HEK293 (cell line): ENCODE data around the gene CSTPP1.

Source experiments
- CTCF ChIA-PET: fragments of 350-600 bp; formaldehyde crosslinking; extraction: SDS; loops from one replicate; lab custom pipeline; 2021; ENCODE audit warnings: antibody characterized with exemption; lab: Yijun Ruan, JAX
- POLR2A ChIA-PET: fragments of 300-600 bp; formaldehyde crosslinking; extraction: SDS; loops from one replicate; lab custom pipeline; 2020; ENCODE audit warnings: antibody characterized with exemption, inconsistent platforms; lab: Yijun Ruan, JAX
- H3K27ac ChIP-seq: fragments of 200-500 bp; sonication (Bioruptor generic); 2 replicates; pipeline ENCODE4 v1.5.1; 2014; ENCODE audit warnings: low read depth, low read length, control low read depth, inconsistent platforms; ENCODE audit errors: extremely low read depth
- H3K36me3 ChIP-seq, 2 experiments: fragments of 200-500 bp in 1 of 2; sonication (Bioruptor generic) in 1 of 2; 1 replicate in 1 of 2; 2 replicates in 1 of 2; pipeline ENCODE4 v1.5.1; 2014 to 2017; ENCODE audit warnings: inconsistent platforms in 2 of 2, low read length in 2 of 2; ENCODE audit not compliant: control insufficient read depth in 2 of 2, insufficient read depth in 1 of 2
- H3K4me1 ChIP-seq: fragments of 200-500 bp; sonication (Bioruptor generic); 2 replicates; pipeline ENCODE4 v1.5.1; 2014; ENCODE audit warnings: mild to moderate bottlenecking, low read length, inconsistent platforms; ENCODE audit not compliant: control insufficient read depth, insufficient read depth
- H3K4me3 ChIP-seq: 2 replicates; pipeline ENCODE4 v1.5.1; 2011; ENCODE audit warnings: low read depth, mild to moderate bottlenecking, control low read depth, low read length, moderate library complexity
- H3K9me3 ChIP-seq: fragments of 200-500 bp; sonication (Bioruptor generic); 2 replicates; pipeline ENCODE4 v1.5.1; 2014; ENCODE audit warnings: low read depth, low read length, inconsistent platforms; ENCODE audit not compliant: control insufficient read depth, insufficient read depth
- GLI4 ChIP-seq: fragments of 450-650 bp; formaldehyde crosslinking; IDR thresholded peaks from 2 replicates; pipeline ENCODE4 v1.5.1; 2016; ENCODE audit warnings: missing biosample characterization, missing genetic modification characterization
- GLIS1 ChIP-seq: fragments of 450-650 bp; formaldehyde crosslinking; IDR thresholded peaks from 2 replicates; pipeline ENCODE4 v1.5.1; 2016; ENCODE audit warnings: missing biosample characterization, missing genetic modification characterization
- OSR2 ChIP-seq: fragments of 450-650 bp; formaldehyde crosslinking; IDR thresholded peaks from 2 replicates; pipeline ENCODE4 v1.5.1; 2016; ENCODE audit warnings: missing biosample characterization, missing genetic modification characterization
- OVOL3 ChIP-seq: fragments of 450-650 bp; formaldehyde crosslinking; IDR thresholded peaks from 2 replicates; pipeline ENCODE4 v1.5.1; 2016; ENCODE audit warnings: missing biosample characterization, missing genetic modification characterization
- RBAK ChIP-seq: fragments of 450-650 bp; formaldehyde crosslinking; IDR thresholded peaks from 2 replicates; pipeline ENCODE4 v1.5.1; 2016; ENCODE audit warnings: missing biosample characterization, missing genetic modification characterization
- ZFHX2 ChIP-seq: fragments of 450-650 bp; formaldehyde crosslinking; conservative IDR thresholded peaks from 2 replicates; pipeline ENCODE4 v1.5.1; 2016; ENCODE audit warnings: missing biosample characterization, missing genetic modification characterization
- ZNF311 ChIP-seq: fragments of 450-650 bp; formaldehyde crosslinking; IDR thresholded peaks from 2 replicates; pipeline ENCODE4 v1.5.1; 2017; ENCODE audit warnings: missing biosample characterization, missing genetic modification characterization, borderline replicate concordance
- ZNF354C ChIP-seq: fragments of 450-650 bp; formaldehyde crosslinking; IDR thresholded peaks from 2 replicates; pipeline ENCODE4 v1.5.1; 2016; ENCODE audit warnings: missing biosample characterization, missing genetic modification characterization, low read depth, borderline replicate concordance
- ZNF510 ChIP-seq: fragments of 450-650 bp; formaldehyde crosslinking; IDR thresholded peaks from 2 replicates; pipeline ENCODE4 v1.5.1; 2018; ENCODE audit warnings: mild to moderate bottlenecking, missing genetic modification characterization, missing biosample characterization; ENCODE audit not compliant: insufficient replicate concordance
- ZNF529 ChIP-seq: fragments of 450-650 bp; formaldehyde crosslinking; IDR thresholded peaks from 2 replicates; pipeline ENCODE4 v1.5.1; 2017; ENCODE audit warnings: missing genetic modification characterization, missing biosample characterization; ENCODE audit not compliant: insufficient replicate concordance
- ZNF561 ChIP-seq: fragments of 450-650 bp; IDR thresholded peaks from 2 replicates; pipeline ENCODE4 v1.5.1; 2018; ENCODE audit warnings: missing biosample characterization, missing genetic modification characterization, borderline replicate concordance
- ZNF624 ChIP-seq: fragments of 450-650 bp; formaldehyde crosslinking; IDR thresholded peaks from 2 replicates; pipeline ENCODE4 v1.5.1; 2017; ENCODE audit warnings: missing biosample characterization, missing genetic modification characterization
- ZNF701 ChIP-seq: fragments of 450-650 bp; formaldehyde crosslinking; IDR thresholded peaks from 2 replicates; pipeline ENCODE4 v1.5.1; 2016; ENCODE audit warnings: missing biosample characterization, missing genetic modification characterization
- ZNF707 ChIP-seq: fragments of 450-650 bp; formaldehyde crosslinking; IDR thresholded peaks from 2 replicates; pipeline ENCODE4 v1.5.1; 2016; ENCODE audit warnings: missing biosample characterization, missing genetic modification characterization
- ZNF747 ChIP-seq: fragments of 450-650 bp; formaldehyde crosslinking; IDR thresholded peaks from 2 replicates; pipeline ENCODE4 v1.5.1; 2016; ENCODE audit warnings: missing biosample characterization, missing genetic modification characterization
- TF ChIP-seq, protein P1 (sequence below): fragments of 450-650 bp; formaldehyde crosslinking; IDR thresholded peaks from 2 replicates; pipeline ENCODE4 v1.5.1; 2016; ENCODE audit warnings: missing biosample characterization, missing genetic modification characterization
- TF ChIP-seq, protein P2 (sequence below): fragments of 450-650 bp; formaldehyde crosslinking; IDR thresholded peaks from 2 replicates; pipeline ENCODE4 v1.5.1; 2016; ENCODE audit warnings: missing biosample characterization, missing genetic modification characterization
- TF ChIP-seq, protein P3 (sequence below): fragments of 450-650 bp; formaldehyde crosslinking; IDR thresholded peaks from 2 replicates; pipeline ENCODE4 v1.5.1; 2016; ENCODE audit warnings: missing biosample characterization, missing genetic modification characterization
- TF ChIP-seq, protein P4 (sequence below): fragments of 450-650 bp; formaldehyde crosslinking; conservative IDR thresholded peaks from 2 replicates; pipeline ENCODE4 v1.5.1; 2016; ENCODE audit warnings: low read depth, missing biosample characterization, missing genetic modification characterization
- TF ChIP-seq, protein P5 (sequence below): fragments of 450-650 bp; formaldehyde crosslinking; IDR thresholded peaks from 2 replicates; pipeline ENCODE4 v1.5.1; 2016; ENCODE audit warnings: missing biosample characterization, missing genetic modification characterization

CSTPP1 gene

DNA sequence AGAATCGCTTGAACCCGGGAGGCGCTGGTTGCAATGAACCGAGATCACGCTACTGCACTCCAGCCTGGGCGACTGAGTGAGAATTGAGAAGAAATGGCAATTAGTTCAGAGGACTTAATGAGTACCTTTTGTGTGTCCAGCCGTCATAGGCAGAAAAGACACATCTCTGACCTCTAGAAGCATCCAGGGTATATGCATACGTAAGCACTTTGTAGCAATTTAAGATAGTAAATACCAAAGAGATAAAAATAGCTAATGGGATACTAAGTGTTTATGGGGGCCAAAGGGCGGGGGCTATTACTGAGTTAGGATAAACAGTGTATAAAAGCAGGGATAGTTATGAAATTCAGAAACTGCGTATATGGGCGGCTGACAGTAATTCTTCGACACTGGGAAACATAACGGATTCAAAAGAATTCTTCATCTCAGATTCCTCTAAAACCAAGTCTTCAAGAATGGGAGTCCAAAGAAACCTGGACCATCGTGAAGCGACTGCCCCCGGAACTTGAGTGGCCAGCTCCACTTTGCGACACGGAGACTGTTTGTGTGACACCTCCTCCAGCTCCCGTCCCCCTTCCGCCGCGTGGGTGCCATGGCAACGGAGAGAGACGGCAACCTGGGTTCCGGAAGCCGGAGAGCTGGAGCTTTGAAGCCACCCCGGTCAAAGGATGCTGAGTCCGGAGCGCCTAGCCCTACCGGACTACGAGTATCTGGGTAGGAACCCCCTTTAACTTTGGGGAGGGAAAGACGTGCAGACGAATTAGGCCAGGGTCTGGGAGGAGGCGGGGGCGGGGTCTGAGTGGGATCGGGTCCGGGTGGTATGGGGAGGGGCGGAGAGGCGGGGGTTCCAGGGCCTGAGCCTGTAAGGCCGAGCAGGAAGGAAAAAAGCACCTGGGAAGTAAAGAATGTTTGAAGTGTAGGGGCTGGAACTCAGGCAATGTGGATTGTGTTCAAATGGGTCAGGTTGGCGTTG, at the start of gene CSTPP1 (continued):
- TF ChIP-seq GLIS1 (tag by site-specific recombination) = peak; percentile 38; the same call in 1 of the 2 replicates
- peak; percentile 40; the same call in 1 of the 2 replicates for TF ChIP-seq ZNF561 (tag by site-specific recombination)
- TF ChIP-seq, protein P1, sequence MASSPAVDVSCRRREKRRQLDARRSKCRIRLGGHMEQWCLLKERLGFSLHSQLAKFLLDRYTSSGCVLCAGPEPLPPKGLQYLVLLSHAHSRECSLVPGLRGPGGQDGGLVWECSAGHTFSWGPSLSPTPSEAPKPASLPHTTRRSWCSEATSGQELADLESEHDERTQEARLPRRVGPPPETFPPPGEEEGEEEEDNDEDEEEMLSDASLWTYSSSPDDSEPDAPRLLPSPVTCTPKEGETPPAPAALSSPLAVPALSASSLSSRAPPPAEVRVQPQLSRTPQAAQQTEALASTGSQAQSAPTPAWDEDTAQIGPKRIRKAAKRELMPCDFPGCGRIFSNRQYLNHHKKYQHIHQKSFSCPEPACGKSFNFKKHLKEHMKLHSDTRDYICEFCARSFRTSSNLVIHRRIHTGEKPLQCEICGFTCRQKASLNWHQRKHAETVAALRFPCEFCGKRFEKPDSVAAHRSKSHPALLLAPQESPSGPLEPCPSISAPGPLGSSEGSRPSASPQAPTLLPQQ (tag by site-specific recombination) = peak; percentile 74
- no peak for TF ChIP-seq OVOL3
- TF ChIP-seq ZNF707 (tag by site-specific recombination) = no peak
- no peak for TF ChIP-seq ZNF311 (tag by site-specific recombination)

DNA sequence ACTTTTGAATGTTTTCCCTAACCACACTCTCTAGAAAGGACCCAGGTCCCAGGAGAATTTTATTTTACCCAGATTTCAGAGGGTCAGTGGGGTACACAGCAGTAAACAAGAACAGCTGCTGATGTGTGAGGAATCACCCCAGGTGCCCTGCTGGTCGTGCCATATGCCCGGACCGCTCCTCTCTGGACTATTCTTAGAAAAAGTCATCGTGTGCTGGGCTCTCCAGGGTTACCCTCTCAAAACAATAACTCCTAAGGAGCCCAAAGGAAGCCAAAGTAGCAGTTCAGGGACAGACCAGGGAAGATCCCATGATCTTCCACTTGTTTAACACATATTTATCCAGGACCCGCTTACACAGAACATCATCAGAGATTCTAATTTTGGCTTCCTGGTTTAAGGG, 47.9 kb upstream of the CSTPP1 start:
- Histone ChIP-seq H3K9me3 (no peaks in the 10 kb centered on the region), H3K4me3 (no peak overlapping the region), H3K27ac (no peak overlapping the region), H3K36me3 (peaks cover 4 to 51% of the 10 kb centered on the region in 2 experiments; a peak in 2 of 3 replicates), H3K4me1 (no peaks in the 10 kb centered on the region)
- TF ChIP-seq, protein P2, sequence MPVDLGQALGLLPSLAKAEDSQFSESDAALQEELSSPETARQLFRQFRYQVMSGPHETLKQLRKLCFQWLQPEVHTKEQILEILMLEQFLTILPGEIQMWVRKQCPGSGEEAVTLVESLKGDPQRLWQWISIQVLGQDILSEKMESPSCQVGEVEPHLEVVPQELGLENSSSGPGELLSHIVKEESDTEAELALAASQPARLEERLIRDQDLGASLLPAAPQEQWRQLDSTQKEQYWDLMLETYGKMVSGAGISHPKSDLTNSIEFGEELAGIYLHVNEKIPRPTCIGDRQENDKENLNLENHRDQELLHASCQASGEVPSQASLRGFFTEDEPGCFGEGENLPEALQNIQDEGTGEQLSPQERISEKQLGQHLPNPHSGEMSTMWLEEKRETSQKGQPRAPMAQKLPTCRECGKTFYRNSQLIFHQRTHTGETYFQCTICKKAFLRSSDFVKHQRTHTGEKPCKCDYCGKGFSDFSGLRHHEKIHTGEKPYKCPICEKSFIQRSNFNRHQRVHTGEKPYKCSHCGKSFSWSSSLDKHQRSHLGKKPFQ (tag by site-specific recombination) = no peak
- ChIA-PET POLR2A (no interaction called here), CTCF (interaction anchor here (0.6 to 2.6 kb wide), 5 partner anchors 17 to 264 kb away, joined by 3 to 20 read pairs (median 3); no protein-coding TSS in a partner anchor)

DNA sequence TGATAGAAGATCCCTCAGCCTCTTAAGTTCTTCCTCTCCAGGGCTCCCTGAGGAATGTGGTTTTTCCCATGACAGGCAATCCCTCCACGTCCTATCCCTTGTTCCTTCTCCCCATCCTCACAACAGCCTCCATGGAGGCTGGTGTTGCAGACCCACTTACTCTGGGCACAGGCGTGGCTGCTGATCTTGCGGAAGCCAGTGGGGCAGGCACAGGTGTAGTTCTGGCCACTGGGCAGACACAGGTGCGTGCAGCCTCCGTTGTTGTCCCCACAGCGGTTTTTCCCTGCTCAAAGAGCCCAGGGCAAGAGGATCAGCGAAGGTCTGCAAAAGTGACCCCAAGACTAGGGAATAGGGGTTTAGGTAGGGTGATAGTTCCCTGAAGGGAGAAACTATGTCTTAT, 47.3 kb upstream of the CSTPP1 start:
- Histone ChIP-seq H3K9me3 (no peaks in the 10 kb centered on the region), H3K36me3 (peaks cover 4 to 47% of the 10 kb centered on the region in 2 experiments; a peak in 2 of 3 replicates), H3K27ac (no peak overlapping the region), H3K4me1 (no peaks in the 10 kb centered on the region), H3K4me3 (no peak overlapping the region)
- POLR2A ChIA-PET = no interaction called here
- CTCF ChIA-PET = interaction anchor here (0.7 to 2.6 kb wide), 3 partner anchors 16 to 263 kb away, joined by 3 to 20 read pairs (median 4); no protein-coding TSS in a partner anchor
- TF ChIP-seq ZFHX2 (no peak), ZNF747 (tag by site-specific recombination) (no peak), ZNF354C (no peak), ZNF701 (tag by site-specific recombination) (no peak), ZNF529 (tag by site-specific recombination) (no peak), RBAK (tag by site-specific recombination) (no peak), OSR2 (tag by site-specific recombination) (no peak), ZNF624 (tag by site-specific recombination) (no peak), GLI4 (tag by site-specific recombination) (no peak), ZNF510 (tag by site-specific recombination) (no peak)
- TF ChIP-seq, protein P3, sequence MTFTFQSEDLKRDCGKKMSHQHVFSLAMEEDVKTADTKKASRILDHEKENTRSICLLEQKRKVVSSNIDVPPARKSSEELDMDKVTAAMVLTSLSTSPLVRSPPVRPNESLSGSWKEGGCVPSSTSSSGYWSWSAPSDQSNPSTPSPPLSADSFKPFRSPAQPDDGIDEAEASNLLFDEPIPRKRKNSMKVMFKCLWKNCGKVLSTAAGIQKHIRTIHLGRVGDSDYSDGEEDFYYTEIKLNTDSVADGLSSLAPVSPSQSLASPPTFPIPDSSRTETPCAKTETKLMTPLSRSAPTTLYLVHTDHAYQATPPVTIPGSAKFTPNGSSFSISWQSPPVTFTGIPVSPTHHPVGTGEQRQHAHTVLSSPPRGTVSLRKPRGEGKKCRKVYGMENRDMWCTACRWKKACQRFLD (tag by site-specific recombination) = no peak
- TF ChIP-seq, protein P4, sequence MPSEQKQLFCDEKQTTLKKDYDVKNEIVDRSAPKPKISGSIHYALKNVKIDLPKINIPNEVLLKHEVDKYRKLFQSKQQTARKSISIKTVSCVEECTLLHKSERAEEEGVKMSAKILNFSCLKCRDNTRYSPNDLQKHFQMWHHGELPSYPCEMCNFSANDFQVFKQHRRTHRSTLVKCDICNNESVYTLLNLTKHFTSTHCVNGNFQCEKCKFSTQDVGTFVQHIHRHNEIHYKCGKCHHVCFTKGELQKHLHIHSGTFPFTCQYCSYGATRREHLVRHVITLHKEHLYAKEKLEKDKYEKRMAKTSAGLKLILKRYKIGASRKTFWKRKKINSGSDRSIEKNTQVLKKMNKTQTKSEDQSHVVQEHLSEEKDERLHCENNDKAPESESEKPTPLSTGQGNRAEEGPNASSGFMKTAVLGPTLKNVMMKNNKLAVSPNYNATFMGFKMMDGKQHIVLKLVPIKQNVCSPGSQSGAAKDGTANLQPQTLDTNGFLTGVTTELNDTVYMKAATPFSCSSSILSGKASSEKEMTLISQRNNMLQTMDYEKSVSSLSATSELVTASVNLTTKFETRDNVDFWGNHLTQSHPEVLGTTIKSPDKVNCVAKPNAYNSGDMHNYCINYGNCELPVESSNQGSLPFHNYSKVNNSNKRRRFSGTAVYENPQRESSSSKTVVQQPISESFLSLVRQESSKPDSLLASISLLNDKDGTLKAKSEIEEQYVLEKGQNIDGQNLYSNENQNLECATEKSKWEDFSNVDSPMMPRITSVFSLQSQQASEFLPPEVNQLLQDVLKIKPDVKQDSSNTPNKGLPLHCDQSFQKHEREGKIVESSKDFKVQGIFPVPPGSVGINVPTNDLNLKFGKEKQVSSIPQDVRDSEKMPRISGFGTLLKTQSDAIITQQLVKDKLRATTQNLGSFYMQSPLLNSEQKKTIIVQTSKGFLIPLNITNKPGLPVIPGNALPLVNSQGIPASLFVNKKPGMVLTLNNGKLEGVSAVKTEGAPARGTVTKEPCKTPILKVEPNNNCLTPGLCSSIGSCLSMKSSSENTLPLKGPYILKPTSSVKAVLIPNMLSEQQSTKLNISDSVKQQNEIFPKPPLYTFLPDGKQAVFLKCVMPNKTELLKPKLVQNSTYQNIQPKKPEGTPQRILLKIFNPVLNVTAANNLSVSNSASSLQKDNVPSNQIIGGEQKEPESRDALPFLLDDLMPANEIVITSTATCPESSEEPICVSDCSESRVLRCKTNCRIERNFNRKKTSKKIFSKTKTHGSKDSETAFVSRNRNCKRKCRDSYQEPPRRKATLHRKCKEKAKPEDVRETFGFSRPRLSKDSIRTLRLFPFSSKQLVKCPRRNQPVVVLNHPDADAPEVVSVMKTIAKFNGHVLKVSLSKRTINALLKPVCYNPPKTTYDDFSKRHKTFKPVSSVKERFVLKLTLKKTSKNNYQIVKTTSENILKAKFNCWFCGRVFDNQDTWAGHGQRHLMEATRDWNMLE (tag by site-specific recombination) = no peak
- TF ChIP-seq, protein P5, sequence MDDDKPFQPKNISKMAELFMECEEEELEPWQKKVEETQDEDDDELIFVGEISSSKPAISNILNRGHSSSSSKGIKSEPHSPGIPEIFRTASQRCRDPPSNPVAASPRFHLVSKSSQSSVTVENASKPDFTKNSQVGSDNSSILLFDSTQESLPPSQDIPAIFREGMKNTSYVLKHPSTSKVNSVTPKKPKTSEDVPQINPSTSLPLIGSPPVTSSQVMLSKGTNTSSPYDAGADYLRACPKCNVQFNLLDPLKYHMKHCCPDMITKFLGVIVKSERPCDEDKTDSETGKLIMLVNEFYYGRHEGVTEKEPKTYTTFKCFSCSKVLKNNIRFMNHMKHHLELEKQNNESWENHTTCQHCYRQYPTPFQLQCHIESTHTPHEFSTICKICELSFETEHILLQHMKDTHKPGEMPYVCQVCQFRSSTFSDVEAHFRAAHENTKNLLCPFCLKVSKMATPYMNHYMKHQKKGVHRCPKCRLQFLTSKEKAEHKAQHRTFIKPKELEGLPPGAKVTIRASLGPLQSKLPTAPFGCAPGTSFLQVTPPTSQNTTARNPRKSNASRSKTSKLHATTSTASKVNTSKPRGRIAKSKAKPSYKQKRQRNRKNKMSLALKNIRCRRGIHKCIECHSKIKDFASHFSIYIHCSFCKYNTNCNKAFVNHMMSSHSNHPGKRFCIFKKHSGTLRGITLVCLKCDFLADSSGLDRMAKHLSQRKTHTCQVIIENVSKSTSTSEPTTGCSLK (tag by site-specific recombination) = no peak
